Muscle of arm (tissue), 12 donors: ENCODE results near the gene SUCNR1. TPM values are rescaled to one million over a fixed set of nuclear protein-coding genes. Genes with fewer than 3 reads are reported as not detected.

ENCODE experiments used
- polyA plus RNA-seq, 12 donors: library from polyadenylated mRNA; unstranded; fragments of 120-200 nt; gene quantifications; one replicate each; pipeline ENCODE4 v1.2.1, GENCODE V29; 2013; ENCODE audit not compliant: insufficient read length in 12 of 12

SUCNR1 gene
- polyA plus RNA-seq, 12 donors, result 0.05 to 0.36 (median 0.08) TPM; not detected in 3

Other genes with a start within 250 kb of the SUCNR1 start
- gene AADACL2, start 139.7 kb upstream of the SUCNR1 start, polyA plus RNA-seq, result 10 to 100 TPM in 1 of 12 donors, 1 to 10 TPM in 2, not detected in 9; 3.3 to 14.0 (median 5.3) TPM
- 1 to 10 TPM in 4 of 12 donors, under 1 TPM in 3, not detected in 5; 0.16 to 8.9 (median 1.1) TPM for gene AADAC, start 59.5 kb upstream of the SUCNR1 start, polyA plus RNA-seq